ENCODE results near the gene G3BP1.
"Not testable (repeated sequence)": the region's sequence is repeated elsewhere in the genome, so short reads cannot be mapped to it uniquely, and the experiment has no call there.

Gene G3BP1

GRCh38 chr5:151856861-151857260 lies 85.1 kb downstream of the G3BP1 start:
- DNase-seq: no peak

- DNase-seq: not testable (repeated sequence)
Observed at GRCh38 chr5:151860867-151861266, 89.1 kb downstream of the G3BP1 start.

All from amygdala (tissue), 56 donors.